ENCODE data around the gene SH3PXD2B. TPM values are rescaled to one million over a fixed set of nuclear protein-coding genes. Genes with fewer than 3 reads are reported as not detected.

The SH3PXD2B gene
- total RNA-seq, 4 donors from 2014 or later = 27.8 to 52.6 (median 44.4) TPM

DNA sequence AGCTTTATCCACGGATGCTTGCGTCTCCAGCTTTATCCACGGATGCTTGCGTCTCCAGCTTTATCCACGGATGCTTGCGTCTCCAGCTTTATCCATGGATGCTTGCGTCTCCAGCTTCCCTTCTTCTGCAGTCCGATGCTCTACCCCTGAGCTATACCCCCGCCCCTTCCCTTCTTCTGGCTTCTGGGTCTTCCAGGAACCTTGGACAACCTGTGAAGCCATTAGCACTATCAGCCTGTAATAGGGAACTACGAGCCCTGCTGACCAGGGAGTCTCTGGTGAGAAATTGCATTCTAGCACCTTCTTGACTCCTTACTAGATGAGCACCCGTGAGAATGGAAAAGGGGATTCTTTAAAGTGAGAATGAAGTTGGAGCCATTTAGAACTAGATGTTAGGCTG lies 39.1 kb upstream of the SH3PXD2B start:
- 88 to 91% methylated on average over 11 of the region's 11 CpGs for WGBS, 2 donors
- Histone ChIP-seq H3K9me3 (no peaks in the 10 kb centered on the region), H3K36me3 (no peaks in the 10 kb centered on the region), H3K27me3 (no peaks in the 10 kb centered on the region), H3K27ac (no peak overlapping the region), H3K4me1 (peaks cover 0 to 14% (median 0%) of the 10 kb centered on the region in 4 donors), H3K4me3 (no peak overlapping the region)
- DNase-seq (ENCODE audit: low spot score in 2 of 2) = no peak
- TF ChIP-seq POLR2A (IDR thresholded peaks at IDR 0.05) = no peak
- TF ChIP-seq EP300 (IDR thresholded peaks at IDR 0.05) = no peak
- no peak for TF ChIP-seq CTCF (IDR thresholded peaks at IDR 0.05)

DNA sequence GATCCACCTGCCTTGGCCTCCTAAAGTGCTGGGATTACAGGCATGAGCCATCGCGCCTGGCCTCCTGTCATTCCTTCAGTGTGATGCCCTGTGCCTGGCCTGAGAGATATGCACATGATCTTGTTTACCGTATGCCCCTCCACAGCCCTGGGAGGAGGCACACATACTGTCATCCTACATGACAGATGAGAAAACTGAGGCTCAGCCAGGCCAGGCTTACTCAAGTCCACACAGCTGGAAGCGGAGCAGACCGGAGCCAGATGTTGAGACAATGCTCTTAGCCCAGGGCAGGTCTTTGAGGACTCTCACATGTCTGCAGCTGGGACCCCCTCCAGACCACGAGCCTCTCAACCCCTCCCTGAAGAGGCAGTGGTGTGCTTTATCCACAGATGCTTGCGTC lies 38.7 kb upstream of the SH3PXD2B start:
- no peak for DNase-seq (ENCODE audit: low spot score in 2 of 2)
- no peak for TF ChIP-seq EP300 (IDR thresholded peaks at IDR 0.05)
- TF ChIP-seq POLR2A (IDR thresholded peaks at IDR 0.05) = no peak
- no peak for TF ChIP-seq CTCF (IDR thresholded peaks at IDR 0.05)
- H3K27ac ChIP-seq = no peak overlapping the region
- H3K9me3 ChIP-seq = no peaks in the 10 kb centered on the region
- H3K4me3 ChIP-seq = no peak overlapping the region
- H3K36me3 ChIP-seq = no peaks in the 10 kb centered on the region
- no peaks in the 10 kb centered on the region for H3K27me3 ChIP-seq
- 80 to 86% methylated on average over 7 of the region's 7 CpGs for WGBS, 2 donors
- H3K4me1 ChIP-seq = peaks cover 0 to 14% (median 0%) of the 10 kb centered on the region in 4 donors

- peaks cover 0 to 11% (median 0%) of the 10 kb centered on the region in 4 donors for H3K4me1 ChIP-seq
- DNase-seq (ENCODE audit: low spot score in 2 of 2) = no peak
- H3K36me3 ChIP-seq = no peaks in the 10 kb centered on the region
- H3K4me3 ChIP-seq = no peak overlapping the region
- WGBS, 2 donors = 88 to 94% methylated on average over 14 of the region's 14 CpGs
- no peak overlapping the region for H3K27ac ChIP-seq
- no peak for TF ChIP-seq POLR2A (IDR thresholded peaks at IDR 0.05)
- TF ChIP-seq CTCF (IDR thresholded peaks at IDR 0.05) = no peak
- TF ChIP-seq EP300 (IDR thresholded peaks at IDR 0.05) = no peak
- no peaks in the 10 kb centered on the region for H3K9me3 ChIP-seq
- no peaks in the 10 kb centered on the region for H3K27me3 ChIP-seq
Observed at GRCh38 chr5:172492097-172492840, 37.9 kb upstream of the SH3PXD2B start.

DNA sequence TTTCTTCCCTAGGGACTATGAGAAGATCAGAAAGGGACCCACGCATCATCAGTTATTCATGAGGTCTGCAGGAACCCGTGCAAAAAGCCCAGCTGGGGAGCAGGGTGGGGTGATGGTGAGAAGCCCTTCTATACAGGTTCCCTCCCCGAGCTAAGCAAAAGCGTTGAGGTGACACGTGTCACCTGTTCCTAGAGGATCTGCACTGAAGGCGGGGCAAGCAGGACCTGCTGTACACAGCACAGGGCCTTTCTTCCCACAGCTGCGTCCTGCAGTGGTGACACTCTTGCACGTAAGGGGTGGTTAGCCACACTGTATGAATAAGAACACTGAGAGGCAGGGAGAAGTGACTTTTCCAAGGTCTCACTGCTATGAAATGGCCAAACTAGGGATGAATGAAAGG lies 37.2 kb upstream of the SH3PXD2B start:
- TF ChIP-seq CTCF (IDR thresholded peaks at IDR 0.05) = no peak
- no peak for TF ChIP-seq POLR2A (IDR thresholded peaks at IDR 0.05)
- TF ChIP-seq EP300 (IDR thresholded peaks at IDR 0.05) = no peak
- Histone ChIP-seq H3K27me3 (no peaks in the 10 kb centered on the region), H3K9me3 (no peaks in the 10 kb centered on the region), H3K27ac (no peak overlapping the region), H3K4me1 (peaks cover 0 to 3% (median 0%) of the 10 kb centered on the region in 4 donors), H3K36me3 (no peaks in the 10 kb centered on the region), H3K4me3 (no peak overlapping the region)
- 81 to 84% methylated on average over 8 of the region's 8 CpGs for WGBS, 2 donors
- DNase-seq (ENCODE audit: low spot score in 2 of 2) = no peak

DNA sequence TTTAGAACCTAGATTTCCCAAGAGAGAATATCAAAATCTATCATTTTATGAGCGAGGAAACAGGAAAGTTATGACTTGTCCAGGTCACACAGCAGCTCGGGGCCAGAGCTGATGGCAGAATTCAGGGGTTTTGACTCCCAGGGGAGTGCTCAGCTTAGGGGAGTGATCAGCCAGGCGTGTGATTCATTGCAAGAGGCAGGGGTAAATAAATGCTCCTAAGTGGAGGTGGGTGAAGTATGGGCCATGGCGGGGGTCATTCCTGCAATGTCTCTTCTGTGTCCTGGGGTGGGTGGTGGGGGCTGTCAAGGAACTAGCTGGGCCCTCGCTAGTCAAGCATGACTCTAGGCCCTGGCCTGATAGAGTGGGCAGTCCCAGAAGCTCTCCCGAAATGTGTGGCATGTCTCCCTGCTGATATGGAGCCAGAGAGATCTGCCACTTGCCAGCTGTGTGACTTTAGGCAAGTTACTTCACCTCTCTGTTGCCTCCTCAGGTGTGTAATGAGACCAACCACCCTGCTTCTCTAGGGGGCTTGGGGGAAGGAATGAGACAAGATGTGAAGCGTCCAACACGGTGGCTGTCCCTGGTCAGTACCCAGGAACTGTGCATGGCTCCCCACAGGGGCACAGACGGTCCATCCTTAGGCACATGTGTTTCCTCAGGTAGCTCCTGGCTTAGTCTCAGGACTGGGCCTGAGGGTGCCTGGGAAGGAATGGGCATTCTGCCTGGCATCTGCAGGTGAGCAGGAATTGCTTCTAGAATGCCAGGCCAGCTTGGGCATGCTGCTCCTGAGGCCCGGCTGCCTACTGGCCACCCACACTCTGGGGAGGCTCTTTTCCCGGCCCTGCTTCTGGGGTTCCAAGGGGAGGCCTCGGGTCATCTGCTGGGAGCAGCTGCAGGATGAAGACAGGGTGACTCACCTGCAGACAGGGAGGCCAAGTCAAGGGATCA lies 36.5 kb upstream of the SH3PXD2B start:
- 73 to 74% methylated on average over 12 of the region's 12 CpGs for WGBS, 2 donors
- TF ChIP-seq POLR2A (IDR thresholded peaks at IDR 0.05) = no peak
- H3K27ac ChIP-seq = no peak overlapping the region
- H3K27me3 ChIP-seq = no peaks in the 10 kb centered on the region
- no peaks in the 10 kb centered on the region for H3K4me1 ChIP-seq
- H3K9me3 ChIP-seq = no peaks in the 10 kb centered on the region
- no peak overlapping the region for H3K4me3 ChIP-seq
- no peaks in the 10 kb centered on the region for H3K36me3 ChIP-seq
- no peak for DNase-seq (ENCODE audit: low spot score in 2 of 2)

All from tibial nerve (tissue), 4 donors.